GM23338 (cell line): ENCODE results near the gene PTPRO. TPM values are rescaled to one million over a fixed set of nuclear protein-coding genes. Genes with fewer than 3 reads are reported as not detected.

Experiments
- ATAC-seq: fragments of 200-7000 bp; cut with Tn5 transposase; 3 replicates; pipeline ENCODE4 v1.9.1; 2020
- DNase-seq: peaks from one replicate; pipeline ENCODE4 v3.0.0-alpha.2; 2015; ENCODE audit warnings: low spot score
- H2AFZ ChIP-seq: fragments of 200-600 bp; sonication (generic); 2 replicates; pipeline ENCODE4 v1.8.0; 2016; ENCODE audit warnings: antibody characterized with exemption, mild to moderate bottlenecking, moderate library complexity
- H3F3A ChIP-seq: fragments of 200-600 bp; sonication (generic); replicated peaks from 2 replicates; pipeline ENCODE4 v1.8.0; 2017; ENCODE audit warnings: antibody characterized with exemption, mixed run types, low read depth
- H3K27ac ChIP-seq: fragments of 200-600 bp; sonication (generic); 2 replicates; pipeline ENCODE4 v1.6.1; 2016; ENCODE audit warnings: low read depth
- H3K27me3 ChIP-seq: fragments of 200-600 bp; sonication (generic); 2 replicates; pipeline ENCODE4 v1.8.0; 2016; ENCODE audit warnings: mild to moderate bottlenecking, mixed run types, moderate library complexity; ENCODE audit not compliant: insufficient read depth
- H3K36me3 ChIP-seq: fragments of 200-600 bp; sonication (generic); 2 replicates; pipeline ENCODE4 v1.8.0; 2016; ENCODE audit warnings: mild to moderate bottlenecking; ENCODE audit not compliant: insufficient read depth
- H3K4me1 ChIP-seq: fragments of 200-600 bp; sonication (generic); 2 replicates; pipeline ENCODE4 v1.8.0; 2016; ENCODE audit warnings: mild to moderate bottlenecking, moderate library complexity; ENCODE audit not compliant: insufficient read depth
- H3K4me2 ChIP-seq: fragments of 200-600 bp; sonication (generic); 2 replicates; pipeline ENCODE4 v1.7.1; 2017; ENCODE audit warnings: mixed run types
- H3K4me3 ChIP-seq: fragments of 200-600 bp; sonication (generic); 2 replicates; pipeline ENCODE4 v1.6.1; 2016; ENCODE audit warnings: mixed run types
- H3K79me2 ChIP-seq: fragments of 200-600 bp; sonication (generic); replicated peaks from 2 replicates; pipeline ENCODE4 v1.8.0; 2017; ENCODE audit warnings: mild to moderate bottlenecking; ENCODE audit not compliant: insufficient read depth
- H3K9me2 ChIP-seq: fragments of 200-600 bp; sonication (generic); 2 replicates; pipeline ENCODE4 v1.8.0; 2017; ENCODE audit not compliant: insufficient read depth
- H4K20me1 ChIP-seq: fragments of 200-600 bp; sonication (generic); replicated peaks from 2 replicates; pipeline ENCODE4 v1.8.0; 2017; ENCODE audit warnings: mild to moderate bottlenecking; ENCODE audit not compliant: insufficient read depth
- H3K27ac Mint-ChIP-seq: 2 replicates; pipeline ENCODE4 v1.8.0; 2020; ENCODE audit warnings: inconsistent platforms, mild to moderate bottlenecking, moderate library complexity, mixed read lengths
- H3K27me3 Mint-ChIP-seq: 3 replicates; pipeline ENCODE4 v1.8.0; 2022; ENCODE audit warnings: low read depth, mild to moderate bottlenecking, moderate library complexity, mixed read lengths, inconsistent platforms; ENCODE audit not compliant: insufficient read depth, poor library complexity
- H3K36me3 Mint-ChIP-seq: 3 replicates; pipeline ENCODE4 v1.8.0; 2021; ENCODE audit warnings: low read depth, mild to moderate bottlenecking, inconsistent platforms, moderate library complexity, mixed read lengths
- H3K4me1 Mint-ChIP-seq: 3 replicates; pipeline ENCODE4 v1.8.0; 2020; ENCODE audit warnings: mild to moderate bottlenecking, inconsistent platforms, mixed read lengths
- H3K4me3 Mint-ChIP-seq: 3 replicates; pipeline ENCODE4 v1.8.0; 2021; ENCODE audit warnings: moderate library complexity, mild to moderate bottlenecking, inconsistent platforms, mixed read lengths
- H3K9me3 Mint-ChIP-seq: 3 replicates; pipeline ENCODE4 v1.8.0; 2020; ENCODE audit warnings: moderate library complexity, mild to moderate bottlenecking, inconsistent platforms, mixed read lengths
- CREB1 ChIP-seq: fragments of 250-450 bp; sonication (Bioruptor Pico); IDR thresholded peaks from 2 replicates; pipeline ENCODE4 v1.5.0; 2020; ENCODE audit warnings: low read depth, mild to moderate bottlenecking, moderate library complexity
- EZH2 ChIP-seq: fragments of 200-600 bp; sonication (generic); IDR thresholded peaks from one replicate; pipeline ENCODE4 v1.8.0; 2017; ENCODE audit warnings: antibody characterized with exemption, mild to moderate bottlenecking, low read depth; ENCODE audit not compliant: unreplicated experiment
- EZH2phosphoT487 ChIP-seq: fragments of 200-600 bp; sonication (generic); IDR thresholded peaks from one replicate; pipeline ENCODE4 v1.8.1; 2018; ENCODE audit warnings: antibody characterized with exemption; ENCODE audit not compliant: unreplicated experiment
- JUNB ChIP-seq: IDR thresholded peaks from one replicate; pipeline ENCODE4 v1.6.1; 2016; ENCODE audit warnings: antibody characterized with exemption; ENCODE audit not compliant: unreplicated experiment
- REST ChIP-seq: IDR thresholded peaks from one replicate; pipeline ENCODE4 v1.6.1; 2018; ENCODE audit warnings: antibody characterized with exemption; ENCODE audit not compliant: unreplicated experiment
- ZNF114 ChIP-seq: fragments of 250-450 bp; sonication (Bioruptor Pico); IDR thresholded peaks from 2 replicates; pipeline ENCODE4 v1.5.0; 2020; ENCODE audit warnings: mild to moderate bottlenecking, moderate library complexity
- ZNF331 ChIP-seq: fragments of 250-450 bp; sonication (Bioruptor Pico); IDR thresholded peaks from 2 replicates; pipeline ENCODE4 v1.5.0; 2020; ENCODE audit warnings: low read depth, mild to moderate bottlenecking, moderate library complexity
- ZNF462 ChIP-seq: fragments of 250-450 bp; sonication (Bioruptor Pico); IDR thresholded peaks from 2 replicates; pipeline ENCODE4 v1.5.0; 2020; ENCODE audit warnings: mild to moderate bottlenecking, moderate library complexity
- polyA plus RNA-seq: library from polyadenylated mRNA; unstranded; fragments of >200 nt; fragmentation: Nextera tagmentation; extraction: Ambion mirVana; gene quantifications from 2 replicates; pipeline ENCODE4 v1.2.1, GENCODE V29; 2016
- total RNA-seq: library from RNA; depleted of rRNA; stranded (reverse); fragments of >200 nt; shearing (Covaris generic); gene quantifications from 2 replicates; pipeline ENCODE4 v1.2.3, GENCODE V29; 2014
- TF ChIP-seq, protein P1 (sequence below), 2 experiments: fragments of 200-600 bp in 1 of 2; sonication (generic) in 1 of 2; conservative IDR thresholded peaks; 2 replicates each; pipeline versions ENCODE4 v1.5.1 to v1.6.1; 2016 to 2017; ENCODE audit warnings: antibody characterized with exemption in 2 of 2, low read depth in 2 of 2, mild to moderate bottlenecking in 2 of 2, moderate library complexity in 1 of 2

The PTPRO gene
- total and polyA plus RNA-seq, 2 experiments from 2014 or later, result 1.4 to 1.5 TPM

DNA sequence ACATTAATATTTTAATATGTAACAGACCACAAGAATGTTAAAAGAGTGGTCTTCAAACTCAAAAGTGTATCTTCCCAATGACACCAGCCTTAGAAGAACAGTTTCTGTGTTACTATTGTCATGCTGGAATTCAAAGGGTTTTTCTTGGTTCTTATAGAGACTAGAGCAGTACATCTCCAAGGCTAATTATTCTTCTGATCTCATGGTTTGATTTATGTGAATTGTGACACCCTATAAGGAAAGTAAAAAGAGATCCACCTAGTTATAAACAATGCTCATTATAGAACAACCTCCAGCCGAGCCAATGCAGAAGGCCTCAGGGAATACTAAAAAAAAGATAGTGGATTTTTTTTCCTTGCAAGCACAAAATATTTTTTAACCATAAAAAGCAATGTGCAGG, 65.5 kb downstream of the PTPRO start (continued):
- TF ChIP-seq ZNF462, result no peak

- H3K36me3 ChIP-seq, result no peaks in the 10 kb centered on the region
- TF ChIP-seq EZH2phosphoT487 (no peak), CREB1 (CRISPR knock-in tag) (no peak), ZNF331 (CRISPR knock-in tag) (no peak), REST (no peak), EZH2 (no peak), JUNB (no peak), ZNF114 (CRISPR knock-in tag) (no peak)
- TF ChIP-seq, protein P1, sequence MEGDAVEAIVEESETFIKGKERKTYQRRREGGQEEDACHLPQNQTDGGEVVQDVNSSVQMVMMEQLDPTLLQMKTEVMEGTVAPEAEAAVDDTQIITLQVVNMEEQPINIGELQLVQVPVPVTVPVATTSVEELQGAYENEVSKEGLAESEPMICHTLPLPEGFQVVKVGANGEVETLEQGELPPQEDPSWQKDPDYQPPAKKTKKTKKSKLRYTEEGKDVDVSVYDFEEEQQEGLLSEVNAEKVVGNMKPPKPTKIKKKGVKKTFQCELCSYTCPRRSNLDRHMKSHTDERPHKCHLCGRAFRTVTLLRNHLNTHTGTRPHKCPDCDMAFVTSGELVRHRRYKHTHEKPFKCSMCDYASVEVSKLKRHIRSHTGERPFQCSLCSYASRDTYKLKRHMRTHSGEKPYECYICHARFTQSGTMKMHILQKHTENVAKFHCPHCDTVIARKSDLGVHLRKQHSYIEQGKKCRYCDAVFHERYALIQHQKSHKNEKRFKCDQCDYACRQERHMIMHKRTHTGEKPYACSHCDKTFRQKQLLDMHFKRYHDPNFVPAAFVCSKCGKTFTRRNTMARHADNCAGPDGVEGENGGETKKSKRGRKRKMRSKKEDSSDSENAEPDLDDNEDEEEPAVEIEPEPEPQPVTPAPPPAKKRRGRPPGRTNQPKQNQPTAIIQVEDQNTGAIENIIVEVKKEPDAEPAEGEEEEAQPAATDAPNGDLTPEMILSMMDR (conservative IDR thresholded peaks at IDR 0.05; ENCODE audit: low read depth in 2 of 2), result no peak
Observed at GRCh38 chr12:15389561-15389960, 67.3 kb downstream of the PTPRO start.

More at GRCh38 chr12:15389561-15389960, 67.3 kb downstream of the PTPRO start:
- H3K27me3 Mint-ChIP-seq, result no peaks in the 10 kb centered on the region
- Histone ChIP-seq H3K27ac (no peak overlapping the region), H4K20me1 (no peaks in the 10 kb centered on the region), H3K4me2 (no peak overlapping the region), H3F3A (no peaks in the 10 kb centered on the region), H3K79me2 (no peaks in the 10 kb centered on the region), H3K27me3 (no peaks in the 10 kb centered on the region), H3K4me1 (no peaks in the 10 kb centered on the region), H3K9me2 (peaks cover 10% of the 10 kb centered on the region), H3K4me3 (no peak overlapping the region), H2AFZ (no peak overlapping the region)
- no peaks in the 10 kb centered on the region for H3K36me3 Mint-ChIP-seq
- no peak overlapping the region for H3K27ac Mint-ChIP-seq
- no peaks in the 10 kb centered on the region for H3K4me1 Mint-ChIP-seq
- H3K9me3 Mint-ChIP-seq, result no peaks in the 10 kb centered on the region
- no peak for DNase-seq
- no peak overlapping the region for H3K4me3 Mint-ChIP-seq
- ATAC-seq, result no peak
